Nephron (organoid): Measurements from ENCODE around the gene KRTAP10-11.
A peak's percentile ranks its signal among the peaks of the same experiment; 100 is the strongest.

Experiments
- H3K27ac Mint-ChIP-seq, 3 experiments: 2 replicates each; pipeline ENCODE4 v1.8.0; 2020; ENCODE audit warnings: mixed read lengths in 3 of 3, mild to moderate bottlenecking in 2 of 3, moderate library complexity in 1 of 3
- H3K27me3 Mint-ChIP-seq: 2 replicates; pipeline ENCODE4 v1.8.0; 2021; ENCODE audit warnings: low read depth, mild to moderate bottlenecking, moderate library complexity, mixed read lengths
- H3K36me3 Mint-ChIP-seq: 2 replicates; pipeline ENCODE4 v1.8.0; 2020; ENCODE audit warnings: low read depth, mixed read lengths
- H3K4me1 Mint-ChIP-seq: 2 replicates; pipeline ENCODE4 v1.8.0; 2020; ENCODE audit warnings: mixed read lengths
- H3K4me3 Mint-ChIP-seq, 3 experiments: 2 replicates each; pipeline ENCODE4 v1.8.0; 2020; ENCODE audit warnings: mild to moderate bottlenecking in 3 of 3, mixed read lengths in 3 of 3, moderate library complexity in 2 of 3
- H3K9me3 Mint-ChIP-seq: 2 replicates; pipeline ENCODE4 v1.8.0; 2020; ENCODE audit warnings: mixed read lengths
- CTCF ChIP-seq, 3 experiments: fragments of 200-600 bp; sonication (generic); IDR thresholded peaks; one replicate each; pipeline ENCODE4 v1.5.0; 2021; ENCODE audit warnings: antibody characterized with exemption in 3 of 3; ENCODE audit not compliant: unreplicated experiment in 3 of 3

The KRTAP10-11 gene

GRCh38 chr21:44614961-44615391 lies 31.2 kb upstream of the KRTAP10-11 start:
- H3K4me3 Mint-ChIP-seq, result no peak overlapping the region
- H3K36me3 Mint-ChIP-seq, result no peaks in the 10 kb centered on the region
- no peak overlapping the region for H3K27ac Mint-ChIP-seq
- H3K9me3 Mint-ChIP-seq, result peaks cover 30% of the 10 kb centered on the region
- no peak for TF ChIP-seq CTCF (IDR thresholded peaks at IDR 0.05; ENCODE audit: unreplicated experiment in 3 of 3)
- no peaks in the 10 kb centered on the region for H3K4me1 Mint-ChIP-seq
- peaks cover 11% of the 10 kb centered on the region for H3K27me3 Mint-ChIP-seq

- H3K36me3 Mint-ChIP-seq, result no peaks in the 10 kb centered on the region
Measured at GRCh38 chr21:44615466-44615865, 30.7 kb upstream of the KRTAP10-11 start.

GRCh38 chr21:44615911-44616590 lies 30.2 kb upstream of the KRTAP10-11 start:
- Mint-ChIP-seq H3K36me3 (peaks cover 4% of the 10 kb centered on the region), H3K9me3 (peaks cover 29% of the 10 kb centered on the region), H3K4me3 (no peak overlapping the region), H3K27ac (no peak overlapping the region), H3K4me1 (no peaks in the 10 kb centered on the region), H3K27me3 (peaks cover 11% of the 10 kb centered on the region)
- no peak for TF ChIP-seq CTCF (IDR thresholded peaks at IDR 0.05; ENCODE audit: unreplicated experiment in 3 of 3)

More at GRCh38 chr21:44615466-44615865, 30.7 kb upstream of the KRTAP10-11 start:
- Mint-ChIP-seq H3K4me1 (no peaks in the 10 kb centered on the region), H3K9me3 (peaks cover 31% of the 10 kb centered on the region), H3K27ac (no peak overlapping the region), H3K4me3 (no peak overlapping the region), H3K27me3 (peaks cover 11% of the 10 kb centered on the region)
- no peak for TF ChIP-seq CTCF (IDR thresholded peaks at IDR 0.05; ENCODE audit: unreplicated experiment in 3 of 3)

GRCh38 chr21:44616591-44616926 lies 29.7 kb upstream of the KRTAP10-11 start:
- H3K27ac Mint-ChIP-seq, result no peak overlapping the region
- H3K4me3 Mint-ChIP-seq, result no peak overlapping the region
- no peak for TF ChIP-seq CTCF (IDR thresholded peaks at IDR 0.05; ENCODE audit: unreplicated experiment in 3 of 3)
- H3K36me3 Mint-ChIP-seq, result peaks cover 4% of the 10 kb centered on the region
- peaks cover 25% of the 10 kb centered on the region for H3K9me3 Mint-ChIP-seq
- no peaks in the 10 kb centered on the region for H3K4me1 Mint-ChIP-seq
- peaks cover 11% of the 10 kb centered on the region for H3K27me3 Mint-ChIP-seq

- H3K27ac Mint-ChIP-seq, result no peak overlapping the region
- H3K4me1 Mint-ChIP-seq, result no peaks in the 10 kb centered on the region
- no peak overlapping the region for H3K4me3 Mint-ChIP-seq
- no peak for TF ChIP-seq CTCF (IDR thresholded peaks at IDR 0.05; ENCODE audit: unreplicated experiment in 3 of 3)
- H3K36me3 Mint-ChIP-seq, result peaks cover 4% of the 10 kb centered on the region
- peaks cover 28% of the 10 kb centered on the region for H3K9me3 Mint-ChIP-seq
- peaks cover 11% of the 10 kb centered on the region for H3K27me3 Mint-ChIP-seq
Measured at GRCh38 chr21:44617071-44617501, 29.1 kb upstream of the KRTAP10-11 start.

GRCh38 chr21:44618504-44618903 lies 27.7 kb upstream of the KRTAP10-11 start:
- Mint-ChIP-seq H3K4me1 (no peaks in the 10 kb centered on the region), H3K4me3 (no peak overlapping the region), H3K36me3 (peaks cover 6% of the 10 kb centered on the region), H3K27me3 (peaks cover 11% of the 10 kb centered on the region), H3K9me3 (peaks cover 39% of the 10 kb centered on the region), H3K27ac (no peak overlapping the region)
- peak in 2 of 3 experiments; percentile 1 to 11 for TF ChIP-seq CTCF (IDR thresholded peaks at IDR 0.05; ENCODE audit: unreplicated experiment in 3 of 3)
